ENCODE results near the gene POLE. TPM values are rescaled to one million over a fixed set of nuclear protein-coding genes. Genes with fewer than 3 reads are reported as not detected.

POLE gene
- total and polyA plus RNA-seq, 9 donors = 21.5 to 43.2 (median 31.4) TPM

GRCh38 chr12:132591107-132591935, 95.8 kb downstream of the POLE start:
- WGBS (ENCODE audit: insufficient coverage) = 89% methylated on average over 40 of the region's 45 CpGs

GRCh38 chr12:132588821-132589669, 98.1 kb downstream of the POLE start:
- Histone ChIP-seq H3K4me3 (ENCODE audit: low read length) (no peak overlapping the region), H3K4me1 (ENCODE audit: control insufficient read depth, insufficient read depth, low read length) (peaks cover 6% of the 10 kb centered on the region), H3K27me3 (ENCODE audit: control insufficient read depth, insufficient read depth, low read length) (peaks cover 27% of the 10 kb centered on the region), H3K9me3 (replicated peaks; ENCODE audit: control insufficient read depth, low read depth, low read length) (no peaks in the 10 kb centered on the region), H3K36me3 (ENCODE audit: control insufficient read depth, insufficient read depth, low read length) (no peaks in the 10 kb centered on the region), H3K27ac (ENCODE audit: low read length) (no peak overlapping the region)
- WGBS (ENCODE audit: insufficient coverage) = 86% methylated on average over 14 of the region's 19 CpGs
- DNase-seq = no peak

More at GRCh38 chr12:132591107-132591935, 95.8 kb downstream of the POLE start:
- peaks cover 26% of the 10 kb centered on the region for H3K27me3 ChIP-seq (ENCODE audit: control insufficient read depth, insufficient read depth, low read length)
- no peaks in the 10 kb centered on the region for H3K9me3 ChIP-seq (replicated peaks; ENCODE audit: control insufficient read depth, low read depth, low read length)
- no peaks in the 10 kb centered on the region for H3K36me3 ChIP-seq (ENCODE audit: control insufficient read depth, insufficient read depth, low read length)
- no peak overlapping the region for H3K4me3 ChIP-seq (ENCODE audit: low read length)
- no peak overlapping the region for H3K27ac ChIP-seq (ENCODE audit: low read length)
- no peak for DNase-seq
- H3K4me1 ChIP-seq (ENCODE audit: control insufficient read depth, insufficient read depth, low read length) = peaks cover 8% of the 10 kb centered on the region

GRCh38 chr12:132588319-132588718, 98.8 kb downstream of the POLE start:
- Histone ChIP-seq H3K4me3 (ENCODE audit: low read length) (no peak overlapping the region), H3K4me1 (ENCODE audit: control insufficient read depth, insufficient read depth, low read length) (peaks cover under 1% of the 10 kb centered on the region), H3K9me3 (replicated peaks; ENCODE audit: control insufficient read depth, low read depth, low read length) (no peaks in the 10 kb centered on the region), H3K27ac (ENCODE audit: low read length) (no peak overlapping the region), H3K27me3 (ENCODE audit: control insufficient read depth, insufficient read depth, low read length) (peaks cover 29% of the 10 kb centered on the region), H3K36me3 (ENCODE audit: control insufficient read depth, insufficient read depth, low read length) (no peaks in the 10 kb centered on the region)
- WGBS (ENCODE audit: insufficient coverage) = 69% methylated on average over 6 of the region's 6 CpGs
- DNase-seq = no peak

GRCh38 chr12:132587781-132588180, 99.4 kb downstream of the POLE start:
- H3K27me3 ChIP-seq (ENCODE audit: control insufficient read depth, insufficient read depth, low read length) = peaks cover 27% of the 10 kb centered on the region
- WGBS (ENCODE audit: insufficient coverage) = 80% methylated on average over 1 of the region's 3 CpGs
- no peak overlapping the region for H3K4me3 ChIP-seq (ENCODE audit: low read length)

GRCh38 chr12:132586929-132587328, 100.2 kb downstream of the POLE start:
- H3K27me3 ChIP-seq (ENCODE audit: control insufficient read depth, insufficient read depth, low read length) = peaks cover 33% of the 10 kb centered on the region
- DNase-seq = no peak
- H3K9me3 ChIP-seq (replicated peaks; ENCODE audit: control insufficient read depth, low read depth, low read length) = no peaks in the 10 kb centered on the region
- peaks cover 5% of the 10 kb centered on the region for H3K4me1 ChIP-seq (ENCODE audit: control insufficient read depth, insufficient read depth, low read length)
- H3K4me3 ChIP-seq (ENCODE audit: low read length) = no peak overlapping the region
- no peak overlapping the region for H3K27ac ChIP-seq (ENCODE audit: low read length)
- H3K36me3 ChIP-seq (ENCODE audit: control insufficient read depth, insufficient read depth, low read length) = no peaks in the 10 kb centered on the region
- WGBS (ENCODE audit: insufficient coverage) = 89% methylated on average over 18 of the region's 18 CpGs

More at GRCh38 chr12:132587781-132588180, 99.4 kb downstream of the POLE start:
- Histone ChIP-seq H3K27ac (ENCODE audit: low read length) (no peak overlapping the region), H3K9me3 (replicated peaks; ENCODE audit: control insufficient read depth, low read depth, low read length) (no peaks in the 10 kb centered on the region), H3K36me3 (ENCODE audit: control insufficient read depth, insufficient read depth, low read length) (no peaks in the 10 kb centered on the region), H3K4me1 (ENCODE audit: control insufficient read depth, insufficient read depth, low read length) (no peaks in the 10 kb centered on the region)
- no peak for DNase-seq

GRCh38 chr12:132585177-132585576, 102.0 kb downstream of the POLE start:
- peaks cover 8% of the 10 kb centered on the region for H3K36me3 ChIP-seq (ENCODE audit: control insufficient read depth, insufficient read depth, low read length)
- no peak overlapping the region for H3K27ac ChIP-seq (ENCODE audit: low read length)
- no peak for DNase-seq
- H3K27me3 ChIP-seq (ENCODE audit: control insufficient read depth, insufficient read depth, low read length) = peaks cover 43% of the 10 kb centered on the region
- WGBS (ENCODE audit: insufficient coverage) = 82% methylated on average over 18 of the region's 24 CpGs
- H3K4me3 ChIP-seq (ENCODE audit: low read length) = no peak overlapping the region
- peaks cover 5% of the 10 kb centered on the region for H3K4me1 ChIP-seq (ENCODE audit: control insufficient read depth, insufficient read depth, low read length)
- no peaks in the 10 kb centered on the region for H3K9me3 ChIP-seq (replicated peaks; ENCODE audit: control insufficient read depth, low read depth, low read length)

GRCh38 chr12:132584429-132584828, 102.7 kb downstream of the POLE start:
- no peak overlapping the region for H3K27ac ChIP-seq (ENCODE audit: low read length)
- H3K4me3 ChIP-seq (ENCODE audit: low read length) = no peak overlapping the region
- WGBS (ENCODE audit: insufficient coverage) = 71% methylated on average over 2 of the region's 14 CpGs
- peaks cover 8% of the 10 kb centered on the region for H3K36me3 ChIP-seq (ENCODE audit: control insufficient read depth, insufficient read depth, low read length)
- H3K9me3 ChIP-seq (replicated peaks; ENCODE audit: control insufficient read depth, low read depth, low read length) = no peaks in the 10 kb centered on the region
- H3K27me3 ChIP-seq (ENCODE audit: control insufficient read depth, insufficient read depth, low read length) = peaks cover 40% of the 10 kb centered on the region
- no peak for DNase-seq
- H3K4me1 ChIP-seq (ENCODE audit: control insufficient read depth, insufficient read depth, low read length) = peaks cover 5% of the 10 kb centered on the region

GRCh38 chr12:132583736-132584135, 103.4 kb downstream of the POLE start:
- no peak overlapping the region for H3K27ac ChIP-seq (ENCODE audit: low read length)
- 59% methylated on average over 16 of the region's 29 CpGs for WGBS (ENCODE audit: insufficient coverage)
- H3K36me3 ChIP-seq (ENCODE audit: control insufficient read depth, insufficient read depth, low read length) = peaks cover 9% of the 10 kb centered on the region
- peaks cover 5% of the 10 kb centered on the region for H3K4me1 ChIP-seq (ENCODE audit: control insufficient read depth, insufficient read depth, low read length)
- H3K9me3 ChIP-seq (replicated peaks; ENCODE audit: control insufficient read depth, low read depth, low read length) = no peaks in the 10 kb centered on the region
- peaks cover 34% of the 10 kb centered on the region for H3K27me3 ChIP-seq (ENCODE audit: control insufficient read depth, insufficient read depth, low read length)
- no peak for DNase-seq
- H3K4me3 ChIP-seq (ENCODE audit: low read length) = no peak overlapping the region

GRCh38 chr12:132583411-132583710, 103.8 kb downstream of the POLE start:
- H3K9me3 ChIP-seq (replicated peaks; ENCODE audit: control insufficient read depth, low read depth, low read length) = no peaks in the 10 kb centered on the region
- peaks cover 32% of the 10 kb centered on the region for H3K27me3 ChIP-seq (ENCODE audit: control insufficient read depth, insufficient read depth, low read length)
- WGBS (ENCODE audit: insufficient coverage) = 21% methylated on average over 42 of the region's 50 CpGs
- H3K4me1 ChIP-seq (ENCODE audit: control insufficient read depth, insufficient read depth, low read length) = peaks cover 5% of the 10 kb centered on the region
- peaks cover 10% of the 10 kb centered on the region for H3K36me3 ChIP-seq (ENCODE audit: control insufficient read depth, insufficient read depth, low read length)
- no peak overlapping the region for H3K27ac ChIP-seq (ENCODE audit: low read length)
- no peak for DNase-seq
- H3K4me3 ChIP-seq (ENCODE audit: low read length) = no peak overlapping the region
